WTC11 (cell line): ENCODE measurements around the gene CREBBP.
"Not testable (repeated sequence)": the region's sequence is repeated elsewhere in the genome, so short reads cannot be mapped to it uniquely, and the experiment has no call there.

Source experiments
- CTCF ChIP-seq: fragments of 200-600 bp; IDR thresholded peaks from 2 replicates; pipeline ENCODE4 v1.8.0; 2022; ENCODE audit warnings: antibody characterized with exemption
- SP1 ChIP-seq: sonication (generic); formaldehyde crosslinking; conservative IDR thresholded peaks from 2 replicates; pipeline ENCODE4 v1.8.1; 2022; ENCODE audit warnings: missing genetic modification reagents

GRCh38 chr16:3927147-3927546 lies 46.6 kb upstream of the CREBBP start:
- not testable (repeated sequence) for TF ChIP-seq CTCF, SP1
